Activated CD4-positive, alpha-beta T cell treated with anti-CD3 and anti-CD28 coated beads, Interleukin-2, amount 10 ng/mL, durations not matched to agents 7 days and 5 days (primary cell): Measurements from ENCODE around the gene PLD6. TPM values are rescaled to one million over a fixed set of nuclear protein-coding genes. Genes with fewer than 3 reads are reported as not detected.
A peak's percentile ranks its signal among the peaks of the same experiment; 100 is the strongest.

Source experiments
- CTCF ChIA-PET: fragments of 350-600 bp; sonication (Branson Sonifier 250); formaldehyde crosslinking; loops from one replicate; lab custom pipeline; 2021; ENCODE audit warnings: antibody characterized with exemption; lab: Charles Lee
- POLR2A ChIA-PET: fragments of 350-600 bp; sonication (Branson Sonifier 250); formaldehyde crosslinking; loops from one replicate; lab custom pipeline; 2021; ENCODE audit warnings: antibody characterized with exemption; lab: Charles Lee
- DNase-seq: peaks from one replicate; pipeline ENCODE4 v3.0.0-alpha.2; 2020
- H3K27ac Mint-ChIP-seq: one replicate; pipeline ENCODE4 v1.8.0; 2021; ENCODE audit warnings: mild to moderate bottlenecking, moderate library complexity, mixed read lengths
- H3K27me3 Mint-ChIP-seq: one replicate; pipeline ENCODE4 v1.8.0; 2021; ENCODE audit warnings: mixed read lengths
- H3K36me3 Mint-ChIP-seq: one replicate; pipeline ENCODE4 v1.8.0; 2021; ENCODE audit warnings: low read depth, mixed read lengths
- H3K4me1 Mint-ChIP-seq: one replicate; pipeline ENCODE4 v1.8.0; 2021; ENCODE audit warnings: mixed read lengths
- H3K4me3 Mint-ChIP-seq: one replicate; pipeline ENCODE4 v1.8.0; 2021; ENCODE audit warnings: mild to moderate bottlenecking, moderate library complexity, mixed read lengths
- H3K9me3 Mint-ChIP-seq: one replicate; pipeline ENCODE4 v1.8.0; 2021; ENCODE audit warnings: mixed read lengths
- total RNA-seq, 2 experiments: library from RNA; stranded (reverse); gene quantifications; one replicate each; pipeline ENCODE4 v1.2.3, GENCODE V29; 2021

Gene PLD6
- total RNA-seq, 2 experiments from 2014 or later, result 10.9 to 11.8 TPM

- Mint-ChIP-seq H3K9me3 (no peaks in the 10 kb centered on the region), H3K27ac (peak overlapping the region; percentile 97), H3K27me3 (no peaks in the 10 kb centered on the region), H3K36me3 (peaks cover 12% of the 10 kb centered on the region), H3K4me3 (peak overlapping the region; percentile 88), H3K4me1 (peaks cover 45% of the 10 kb centered on the region)
- DNase-seq, result no peak
- ChIA-PET CTCF (interaction anchor here (0.6 to 2.5 kb wide), 3 partner anchors 30 to 601 kb away, joined by 3 to 6 read pairs (median 3); no protein-coding TSS in a partner anchor), POLR2A (interaction anchor here (0.6 kb wide), 1 partner anchor 16 kb away, joined by 3 read pairs; no protein-coding TSS in a partner anchor)
These were observed 30.3 kb upstream of the PLD6 start for GRCh38 chr17:17236295-17237025.

GRCh38 chr17:17235212-17236174, 29.4 kb upstream of the PLD6 start:
- H3K9me3 Mint-ChIP-seq, result no peaks in the 10 kb centered on the region
- ChIA-PET POLR2A (no interaction called here), CTCF (interaction anchor here (0.6 to 2.5 kb wide), 3 partner anchors 93 to 850 kb away, joined by 3 to 6 read pairs (median 4); no protein-coding TSS in a partner anchor)
- H3K4me3 Mint-ChIP-seq, result peak overlapping the region; percentile 88
- peaks cover 17% of the 10 kb centered on the region for H3K36me3 Mint-ChIP-seq
- peak overlapping the region; percentile 97 for H3K27ac Mint-ChIP-seq
- peaks cover 45% of the 10 kb centered on the region for H3K4me1 Mint-ChIP-seq
- H3K27me3 Mint-ChIP-seq, result no peaks in the 10 kb centered on the region
- DNase-seq, result no peak

- peaks cover 40% of the 10 kb centered on the region for H3K36me3 Mint-ChIP-seq
- peaks cover 22% of the 10 kb centered on the region for H3K4me1 Mint-ChIP-seq
- peak overlapping the region; percentile 9 for H3K27ac Mint-ChIP-seq
- H3K4me3 Mint-ChIP-seq, result no peak overlapping the region
- ChIA-PET CTCF (interaction anchor here (1.3 kb wide), 1 partner anchor 12 kb away, joined by 4 read pairs; no protein-coding TSS in a partner anchor), POLR2A (no interaction called here)
- H3K27me3 Mint-ChIP-seq, result no peaks in the 10 kb centered on the region
- H3K9me3 Mint-ChIP-seq, result no peaks in the 10 kb centered on the region
- DNase-seq, result no peak
These were observed 26.1 kb upstream of the PLD6 start for GRCh38 chr17:17232303-17232621.

GRCh38 chr17:17231621-17232302, 25.6 kb upstream of the PLD6 start:
- no peak for DNase-seq
- Mint-ChIP-seq H3K27ac (no peak overlapping the region), H3K4me3 (no peak overlapping the region), H3K4me1 (peaks cover 22% of the 10 kb centered on the region), H3K9me3 (no peaks in the 10 kb centered on the region), H3K27me3 (no peaks in the 10 kb centered on the region), H3K36me3 (peaks cover 40% of the 10 kb centered on the region)
- ChIA-PET POLR2A (no interaction called here), CTCF (interaction anchor here (1.3 kb wide), 1 partner anchor 12 kb away, joined by 4 read pairs; no protein-coding TSS in a partner anchor)

GRCh38 chr17:17229416-17230384, 23.6 kb upstream of the PLD6 start:
- H3K4me3 Mint-ChIP-seq, result no peak overlapping the region
- peaks cover 8% of the 10 kb centered on the region for H3K4me1 Mint-ChIP-seq
- no peaks in the 10 kb centered on the region for H3K9me3 Mint-ChIP-seq
- ChIA-PET POLR2A (no interaction called here), CTCF (interaction anchor here (0.7 to 1.5 kb wide), 4 partner anchors 9 to 22 kb away, joined by 3 to 5 read pairs (median 4); no protein-coding TSS in a partner anchor)
- H3K27ac Mint-ChIP-seq, result no peak overlapping the region
- H3K36me3 Mint-ChIP-seq, result peaks cover 45% of the 10 kb centered on the region
- DNase-seq, result no peak
- no peaks in the 10 kb centered on the region for H3K27me3 Mint-ChIP-seq

GRCh38 chr17:17228521-17229279, 22.6 kb upstream of the PLD6 start:
- no peaks in the 10 kb centered on the region for H3K9me3 Mint-ChIP-seq
- ChIA-PET CTCF (interaction anchor here (0.7 to 1.5 kb wide), 4 partner anchors 8 to 21 kb away, joined by 3 to 5 read pairs (median 3); no protein-coding TSS in a partner anchor), POLR2A (no interaction called here)

GRCh38 chr17:17227608-17228520, 21.7 kb upstream of the PLD6 start:
- ChIA-PET POLR2A (interaction anchor here (0.6 kb wide), 1 partner anchor 1236 kb away, joined by 6 read pairs; no protein-coding TSS in a partner anchor), CTCF (interaction anchor here (1.1 to 1.5 kb wide), 2 partner anchors 12 to 20 kb away, joined by 3 to 5 read pairs; no protein-coding TSS in a partner anchor)
- Mint-ChIP-seq H3K27ac (no peak overlapping the region), H3K9me3 (no peaks in the 10 kb centered on the region), H3K27me3 (no peaks in the 10 kb centered on the region), H3K36me3 (peaks cover 57% of the 10 kb centered on the region), H3K4me3 (no peak overlapping the region), H3K4me1 (peaks cover 7% of the 10 kb centered on the region)
- DNase-seq, result no peak

More at GRCh38 chr17:17228521-17229279, 22.6 kb upstream of the PLD6 start:
- Mint-ChIP-seq H3K36me3 (peaks cover 50% of the 10 kb centered on the region), H3K4me1 (peaks cover 8% of the 10 kb centered on the region), H3K27ac (no peak overlapping the region), H3K27me3 (no peaks in the 10 kb centered on the region), H3K4me3 (no peak overlapping the region)
- no peak for DNase-seq

- no peak overlapping the region for H3K4me3 Mint-ChIP-seq
- no peaks in the 10 kb centered on the region for H3K27me3 Mint-ChIP-seq
- H3K9me3 Mint-ChIP-seq, result no peaks in the 10 kb centered on the region
- no peak for DNase-seq
- CTCF ChIA-PET, result interaction anchor here (1.1 to 2.5 kb wide), 4 partner anchors 14 to 84 kb away, joined by 3 to 7 read pairs (median 4); no protein-coding TSS in a partner anchor
- POLR2A ChIA-PET, result interaction anchor here (0.8 kb wide), 1 partner anchor 27 kb away, joined by 3 read pairs; no protein-coding TSS in a partner anchor
- peaks cover 55% of the 10 kb centered on the region for H3K36me3 Mint-ChIP-seq
- no peak overlapping the region for H3K27ac Mint-ChIP-seq
- H3K4me1 Mint-ChIP-seq, result no peaks in the 10 kb centered on the region
These were observed 20.5 kb upstream of the PLD6 start for GRCh38 chr17:17226451-17227265.

GRCh38 chr17:17225901-17226300, 19.8 kb upstream of the PLD6 start:
- ChIA-PET POLR2A (no interaction called here), CTCF (interaction anchor here (1.1 to 2.5 kb wide), 4 partner anchors 13 to 84 kb away, joined by 3 to 7 read pairs (median 4); no protein-coding TSS in a partner anchor)
- H3K27me3 Mint-ChIP-seq, result no peaks in the 10 kb centered on the region
- no peak for DNase-seq
- H3K27ac Mint-ChIP-seq, result no peak overlapping the region
- no peak overlapping the region for H3K4me3 Mint-ChIP-seq
- no peaks in the 10 kb centered on the region for H3K9me3 Mint-ChIP-seq
- H3K4me1 Mint-ChIP-seq, result no peaks in the 10 kb centered on the region
- peaks cover 56% of the 10 kb centered on the region for H3K36me3 Mint-ChIP-seq
